Stimulated activated CD4-positive, alpha-beta T cell treated with anti-CD3 and anti-CD28 coated beads, Interleukin-15, amount 100 ng/mL, for 1 hour (primary cell): ENCODE data around the gene AANAT.

ENCODE experiments used
- DNase-seq, 2 donors: peaks; one replicate each; pipeline ENCODE4 v3.0.0-alpha.2; 2020; ENCODE audit warnings: low read depth in 1 of 2, low spot score in 1 of 2

AANAT gene

DNA sequence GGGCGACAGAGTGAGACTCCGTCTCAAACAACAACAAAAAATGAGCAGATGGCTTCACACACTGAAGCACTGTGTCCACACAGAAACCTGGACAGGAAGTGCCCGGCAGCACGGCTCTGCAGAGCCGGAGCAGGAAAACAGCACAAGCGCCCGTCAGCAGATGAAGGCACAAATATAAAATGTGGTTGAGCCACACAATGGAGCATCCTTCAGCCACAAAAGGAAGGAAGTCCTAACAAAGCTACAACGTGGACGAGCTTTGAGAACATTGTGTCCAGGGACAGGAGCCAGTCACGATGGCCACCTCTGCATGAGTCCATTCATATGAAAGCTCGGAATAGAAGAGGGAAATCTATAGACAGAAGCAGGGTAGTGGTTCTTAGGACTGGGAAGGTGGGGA lies 18.2 kb downstream of the AANAT start:
- DNase-seq: no peak

DNA sequence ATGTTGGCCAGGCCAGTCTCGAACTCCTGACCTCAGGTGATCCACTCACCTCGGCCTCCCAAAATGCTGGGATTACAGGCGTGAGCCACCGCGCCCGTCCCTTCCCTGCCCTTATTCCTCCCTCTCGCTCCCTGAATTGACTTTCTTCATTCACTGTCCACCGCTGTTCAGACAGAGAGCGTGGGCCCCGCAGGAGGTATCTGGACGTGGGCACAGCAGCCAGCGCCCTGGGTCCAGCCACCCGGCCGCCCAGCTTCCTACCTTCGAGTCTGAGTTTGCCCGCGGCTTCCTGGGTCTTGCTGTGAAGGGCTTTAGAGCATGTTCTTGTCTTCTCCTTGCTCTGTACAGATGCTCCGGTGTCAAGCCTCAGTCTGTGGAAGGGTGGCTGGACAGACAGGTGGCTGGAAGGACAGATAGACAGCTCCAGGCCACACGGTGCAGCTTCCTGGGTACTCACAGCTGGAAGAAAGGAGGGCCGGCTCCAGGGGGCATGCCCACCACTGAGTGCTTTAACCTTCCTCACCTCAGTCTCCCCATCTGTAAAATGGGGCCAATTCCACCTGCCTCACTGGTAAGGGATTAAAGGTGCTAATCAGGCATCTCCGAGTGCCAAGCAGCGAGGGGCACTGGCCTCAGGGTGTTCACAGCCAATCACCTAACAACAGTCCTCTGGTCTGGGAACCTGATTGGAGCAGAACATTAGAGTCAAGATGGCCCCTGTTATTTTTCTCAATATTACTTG lies 20.2 kb downstream of the AANAT start:
- no peak for DNase-seq

DNA sequence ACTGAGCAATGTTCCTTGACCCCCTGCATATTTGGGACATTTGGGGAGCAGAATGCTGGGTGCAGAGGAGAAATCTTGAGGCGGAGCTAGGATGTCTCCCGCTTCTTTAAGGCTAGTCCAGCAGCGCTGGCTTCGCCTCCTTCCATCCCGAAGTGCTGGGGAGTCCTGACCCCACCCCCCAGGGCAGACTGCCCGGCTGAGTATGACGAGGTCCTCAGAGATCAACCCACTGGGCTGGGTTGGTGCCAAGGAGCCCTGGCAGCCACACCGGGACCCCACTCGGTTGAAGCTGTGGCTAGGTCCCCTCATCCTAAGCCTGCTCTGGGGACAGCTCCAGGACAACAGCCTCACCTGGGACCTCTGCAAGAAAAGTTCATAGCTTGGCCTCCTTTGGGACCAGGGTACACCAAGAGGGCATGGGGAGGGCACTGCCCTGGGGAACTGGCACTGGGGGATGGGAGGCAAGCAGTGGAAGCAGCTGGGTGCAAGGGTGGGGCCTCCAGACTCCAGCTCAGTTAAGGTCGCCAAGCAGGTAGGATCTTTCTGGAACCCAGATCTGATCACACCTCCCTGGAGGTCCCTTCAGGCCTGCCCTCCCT lies 22.8 kb downstream of the AANAT start:
- DNase-seq: no peak

DNA sequence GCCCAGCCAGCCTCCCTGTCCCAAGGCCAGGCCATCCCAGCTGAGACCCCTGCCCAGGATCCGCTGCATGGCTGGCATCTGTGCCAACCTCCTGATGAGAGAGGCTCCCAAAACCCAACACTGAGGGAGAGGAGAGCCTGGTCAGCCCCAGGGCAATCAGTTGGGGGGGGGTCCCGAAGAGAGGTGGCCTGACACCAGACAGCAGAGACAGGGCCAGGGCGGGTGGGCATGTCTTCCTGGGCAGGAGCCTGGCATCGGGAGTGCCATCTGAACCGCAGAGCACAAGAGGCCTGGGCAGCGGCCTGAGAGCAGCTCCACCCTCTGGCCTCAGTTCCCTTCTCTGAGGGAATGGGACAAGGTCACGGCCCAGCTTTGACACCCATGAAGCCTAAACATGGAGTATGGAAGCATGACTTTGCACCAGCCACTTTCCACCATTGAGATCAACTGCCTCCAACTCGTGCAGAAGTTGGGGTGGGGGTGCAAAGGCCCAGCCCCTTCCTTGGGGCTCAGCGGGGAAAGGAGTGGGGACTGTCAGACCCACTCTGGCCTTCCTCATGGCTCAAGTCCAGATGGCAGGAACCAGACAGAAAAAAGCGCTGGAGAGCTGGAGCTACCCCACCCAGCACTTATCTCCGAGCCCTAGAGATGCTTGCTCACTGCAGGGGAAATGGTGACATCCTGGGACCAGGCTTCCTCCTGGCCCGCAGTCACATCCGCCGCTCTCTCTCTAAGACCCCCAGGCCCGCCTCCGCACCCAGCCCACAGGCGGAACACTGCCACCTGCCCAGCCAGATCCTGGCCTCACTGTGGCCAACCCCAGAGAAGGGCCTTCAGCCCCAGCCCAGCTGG lies 24.1 kb downstream of the AANAT start:
- no peak for DNase-seq

DNA sequence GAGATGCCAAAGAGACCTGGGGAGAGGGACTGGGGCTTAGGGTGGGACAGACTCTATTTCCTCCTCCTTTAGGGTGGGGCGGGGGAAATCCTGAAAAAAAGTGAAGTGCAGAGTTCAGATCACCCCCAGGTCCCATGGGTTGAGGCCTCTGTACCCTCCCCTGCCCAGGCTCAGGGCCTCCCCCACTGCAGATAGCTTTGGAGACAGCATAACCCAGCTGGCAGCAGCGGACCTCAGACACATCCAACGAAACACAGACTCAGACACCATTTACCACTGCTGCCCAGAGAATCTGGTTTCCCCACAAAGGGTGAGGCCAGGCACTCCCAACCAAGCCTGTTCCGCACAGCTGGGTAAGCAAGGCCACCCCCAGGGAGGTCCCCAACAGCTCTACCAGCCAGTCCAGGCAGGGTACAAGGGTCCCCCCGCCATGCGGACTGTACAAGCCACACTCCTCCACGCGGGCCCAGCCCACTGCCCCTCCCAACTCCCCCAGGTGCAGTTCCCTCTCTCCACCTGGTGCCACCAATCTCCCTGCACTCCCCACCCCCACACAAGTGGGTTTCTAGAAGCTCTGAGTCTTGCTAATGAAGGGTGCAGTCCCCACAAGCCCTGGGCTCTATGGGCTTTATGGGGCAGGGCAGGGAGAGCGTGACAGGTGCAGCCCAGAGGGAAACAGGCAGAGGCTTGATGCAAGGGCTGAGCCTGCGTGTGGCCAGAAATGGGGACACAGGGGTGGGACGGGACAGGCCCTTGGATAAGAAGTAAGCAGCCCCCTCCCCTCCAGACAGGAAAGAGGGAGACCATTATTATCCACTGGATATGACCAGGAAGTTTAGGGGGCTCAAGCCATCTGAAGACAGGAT lies 25.0 kb downstream of the AANAT start:
- DNase-seq: no peak

DNA sequence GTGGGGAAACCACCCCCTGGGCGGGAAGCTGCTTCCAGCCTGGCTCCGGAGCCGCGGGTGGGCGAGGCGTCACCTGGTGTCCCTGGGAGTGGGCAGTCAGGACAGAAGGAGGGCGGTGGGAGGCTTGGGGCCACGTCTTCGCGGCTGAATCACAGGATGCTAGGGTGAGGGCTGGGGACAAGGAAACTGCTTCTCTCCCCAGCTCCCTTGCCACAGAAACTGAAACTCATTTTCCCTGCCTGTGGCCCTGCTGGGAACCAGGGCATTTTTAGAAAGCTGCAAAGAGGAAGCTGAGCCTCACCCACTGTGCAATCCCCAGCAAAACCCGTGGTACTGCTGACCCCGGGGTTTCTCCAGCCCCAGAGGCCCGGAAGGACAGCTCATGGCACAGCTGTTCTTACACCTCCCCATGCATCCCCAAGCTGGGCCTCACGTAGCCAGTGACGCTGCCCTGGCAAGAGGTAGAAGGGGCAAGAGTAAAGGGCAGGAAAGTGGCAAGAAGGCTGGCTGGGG lies 25.6 kb downstream of the AANAT start:
- DNase-seq: no peak

DNA sequence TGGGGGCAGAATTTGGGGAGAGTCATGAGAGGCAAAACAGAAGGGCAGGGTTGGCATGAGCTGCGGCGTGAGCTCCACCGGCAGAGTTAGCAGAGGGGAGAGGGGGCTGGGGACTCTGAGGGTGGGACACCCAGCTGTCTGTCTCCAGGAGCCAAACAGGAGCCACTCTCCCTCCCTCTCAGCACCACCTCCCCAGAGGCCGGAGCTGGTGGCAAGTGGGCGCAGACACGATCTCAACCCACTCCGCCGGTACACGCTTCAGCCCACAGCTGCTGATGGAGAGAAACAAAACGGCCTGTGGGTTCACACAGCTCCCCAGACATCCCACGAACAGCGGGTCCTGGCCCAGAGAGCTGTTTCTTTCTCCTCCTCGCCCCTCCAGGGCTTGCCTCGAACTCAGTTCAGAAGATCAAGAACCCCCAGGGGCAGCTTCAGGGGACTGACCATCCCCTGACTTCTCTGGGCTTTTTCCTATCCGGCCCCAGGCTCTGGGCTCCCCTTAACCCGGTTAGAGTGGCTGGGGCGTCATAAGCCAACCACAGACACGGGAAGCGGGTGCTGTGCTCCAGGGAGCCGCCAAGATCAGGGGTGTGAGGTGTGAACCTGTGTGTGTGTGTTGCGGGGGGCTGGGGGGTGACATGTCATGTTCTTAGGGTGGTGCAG lies 26.2 kb downstream of the AANAT start:
- no peak for DNase-seq

DNA sequence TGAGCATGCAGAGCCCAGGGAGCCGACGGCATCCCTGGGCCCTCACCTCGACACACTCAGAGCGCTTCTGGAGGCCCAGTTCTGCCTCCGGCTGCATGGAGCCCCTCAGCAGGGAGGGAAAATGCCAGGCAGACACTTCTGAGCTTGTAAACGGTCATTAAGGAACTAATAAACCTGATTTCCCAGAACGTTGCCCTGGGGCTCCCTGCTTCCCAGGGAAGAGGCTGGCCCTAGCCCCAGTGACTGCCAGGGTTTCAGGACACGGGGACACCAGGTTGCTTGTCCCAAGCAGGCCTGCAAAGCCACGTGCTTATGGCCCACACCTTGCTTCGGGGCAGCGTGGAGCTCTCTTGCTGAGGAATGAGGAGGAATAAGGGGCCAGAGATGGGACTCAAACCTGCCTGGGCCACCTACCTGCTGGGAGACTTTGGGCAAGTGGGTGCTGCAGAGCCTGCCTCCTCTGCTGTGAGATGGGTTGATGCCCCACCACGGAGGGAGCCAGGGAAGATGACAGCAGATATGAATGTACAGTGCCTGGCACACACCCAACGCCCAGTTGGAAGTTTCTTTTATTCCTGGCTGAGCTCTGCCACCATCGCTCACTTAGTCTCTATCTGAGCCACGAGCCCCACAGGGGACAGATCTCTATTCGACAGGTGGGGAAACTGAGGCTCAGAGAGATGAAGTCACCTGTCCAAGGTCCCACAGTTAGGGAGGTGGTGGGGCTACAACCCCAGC lies 28.4 kb downstream of the AANAT start:
- DNase-seq: no peak

DNA sequence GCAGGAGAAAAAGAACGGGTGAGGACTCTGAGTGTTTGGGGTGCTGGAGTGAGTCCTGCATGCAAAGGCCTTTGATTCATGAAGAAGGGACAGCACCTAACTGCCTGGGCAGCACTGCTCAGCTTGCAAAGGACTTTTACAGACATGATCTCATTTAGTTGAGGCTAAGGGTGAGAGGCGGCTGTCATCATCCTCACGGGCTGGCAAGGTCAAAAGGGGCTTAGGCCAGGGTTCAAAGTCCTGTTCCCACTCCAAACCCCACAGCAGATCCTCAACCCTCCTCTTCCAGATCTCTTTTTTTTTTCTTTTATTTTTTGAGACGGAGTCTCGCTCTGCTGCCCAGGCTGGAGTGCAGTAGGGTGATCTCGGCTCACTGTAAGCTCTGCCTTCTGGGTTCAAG lies 29.1 kb downstream of the AANAT start:
- no peak for DNase-seq

DNA sequence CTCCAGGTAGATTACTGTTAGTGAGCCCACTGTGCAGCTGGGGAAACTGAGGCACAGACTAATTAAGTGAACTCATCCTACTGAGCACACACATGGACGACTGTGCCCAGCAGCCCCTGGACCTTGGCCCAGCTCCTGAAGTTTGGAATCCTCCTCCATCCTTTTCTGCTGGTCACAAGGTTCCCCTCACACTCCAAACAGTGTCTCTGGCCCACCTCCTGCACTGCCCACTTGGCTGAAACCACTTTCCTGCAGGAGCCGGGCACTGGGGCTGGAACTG lies 30.2 kb downstream of the AANAT start:
- no peak for DNase-seq

DNA sequence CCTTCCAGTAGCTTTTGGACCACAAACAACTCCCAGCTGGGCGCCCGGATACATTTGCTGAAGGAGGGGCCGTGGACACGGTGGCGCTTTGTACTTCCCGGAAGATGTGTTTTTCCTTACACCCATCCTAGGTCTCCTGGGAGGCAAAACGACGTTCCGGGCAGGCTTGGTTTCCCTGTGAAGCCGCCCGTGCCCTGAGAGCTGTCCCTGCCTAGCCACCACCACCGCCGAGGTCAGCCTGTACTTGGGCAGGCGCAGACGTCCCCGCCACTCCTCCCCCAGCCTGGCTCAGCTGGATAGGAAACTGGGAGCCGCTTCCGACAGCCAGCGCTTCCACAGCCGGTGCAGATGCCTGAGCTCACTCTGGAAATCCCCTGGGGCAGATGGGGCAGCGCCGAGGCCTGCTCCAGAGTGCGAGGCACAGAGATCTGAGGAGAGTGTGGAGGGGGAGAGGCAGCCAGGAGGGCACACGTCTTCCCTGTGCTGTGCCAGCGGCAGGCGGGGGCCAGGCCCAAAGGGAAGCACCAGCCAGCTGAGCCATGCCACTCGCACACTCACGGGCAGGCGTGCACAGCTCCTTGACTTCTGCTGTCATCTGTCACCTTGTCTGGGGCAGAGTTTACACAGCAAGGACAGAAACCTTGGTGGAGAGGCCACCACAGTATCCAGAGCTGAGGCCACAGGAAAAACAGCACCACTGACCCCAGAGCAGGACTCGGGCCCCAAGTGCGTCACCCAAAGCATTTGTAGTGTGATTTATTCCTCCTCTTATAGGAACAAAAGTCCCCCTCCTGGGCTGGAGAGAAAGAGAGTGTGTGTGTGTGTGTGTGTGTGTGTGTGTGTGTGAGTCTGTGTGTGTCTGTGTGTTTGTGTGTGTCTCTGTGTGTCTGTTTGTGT lies 30.8 kb downstream of the AANAT start:
- DNase-seq: no peak

DNA sequence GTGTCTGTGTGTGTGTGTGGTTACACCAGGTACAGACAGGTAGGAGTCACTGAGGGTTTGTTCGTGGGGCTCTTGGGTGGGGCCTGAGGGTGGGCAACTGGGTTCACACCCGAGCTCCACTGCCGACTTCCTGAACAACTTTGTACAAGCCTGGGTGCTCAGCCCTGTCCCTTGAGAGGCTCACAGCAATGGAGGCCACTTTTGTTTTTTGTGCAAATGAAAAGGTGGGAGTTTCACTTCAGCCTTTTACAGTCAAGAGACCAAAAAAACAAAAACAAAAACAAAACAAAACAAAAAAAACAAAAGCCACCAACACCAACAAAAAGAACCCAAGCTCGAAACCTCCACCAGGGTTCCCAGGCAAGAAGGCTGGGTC lies 31.5 kb downstream of the AANAT start:
- DNase-seq: no peak

DNA sequence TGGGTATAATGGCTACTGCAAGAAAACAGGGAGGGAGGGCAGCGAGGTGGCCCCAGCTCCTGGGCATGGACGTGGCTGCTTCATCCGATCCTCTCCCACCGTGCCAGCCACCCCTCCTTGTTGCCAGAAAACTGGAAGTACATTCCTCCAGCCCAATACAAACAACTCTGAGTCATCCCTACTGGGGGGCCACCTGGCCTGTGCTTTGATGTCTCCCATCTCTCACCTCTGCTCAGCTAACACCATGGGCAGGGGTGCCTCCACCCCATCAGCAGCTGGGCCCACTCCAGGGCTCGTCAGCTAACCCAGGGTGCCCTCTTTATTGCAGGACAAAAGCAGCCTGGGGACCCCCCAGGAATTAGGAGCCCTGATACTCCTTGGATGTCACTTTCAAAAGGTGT lies 31.9 kb downstream of the AANAT start:
- DNase-seq: no peak

DNA sequence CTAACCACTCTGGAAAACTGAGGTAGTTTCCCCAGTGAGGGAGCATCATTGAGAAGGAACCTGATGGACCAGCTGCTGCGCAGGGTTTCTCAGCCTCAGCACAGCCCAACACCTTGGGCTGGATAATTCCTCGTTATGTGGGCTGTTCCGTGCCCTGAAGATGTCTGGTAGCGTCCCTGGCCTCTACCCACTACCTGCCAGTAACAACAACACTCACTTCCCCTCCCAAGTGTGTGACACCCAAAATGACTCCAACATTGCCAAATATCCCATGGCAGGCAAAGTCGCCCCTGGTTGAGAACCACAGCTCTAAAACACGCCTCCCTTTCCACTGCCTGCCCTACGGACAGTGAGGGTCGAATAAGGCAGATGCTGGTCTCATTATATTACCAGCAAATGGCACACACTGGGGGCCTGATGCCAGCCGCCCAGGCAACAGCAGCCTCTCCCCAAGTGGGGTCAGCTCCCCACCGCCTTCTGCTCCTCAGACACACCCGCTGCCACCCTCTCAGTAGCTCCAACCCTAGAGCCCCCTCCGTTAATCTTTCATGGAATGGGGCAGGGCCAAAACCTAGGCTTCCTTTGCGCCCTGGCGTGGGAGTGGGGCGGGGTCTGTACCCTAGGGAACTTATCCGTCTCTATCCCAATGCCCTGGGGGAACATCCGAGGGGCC lies 32.8 kb downstream of the AANAT start:
- no peak for DNase-seq

DNA sequence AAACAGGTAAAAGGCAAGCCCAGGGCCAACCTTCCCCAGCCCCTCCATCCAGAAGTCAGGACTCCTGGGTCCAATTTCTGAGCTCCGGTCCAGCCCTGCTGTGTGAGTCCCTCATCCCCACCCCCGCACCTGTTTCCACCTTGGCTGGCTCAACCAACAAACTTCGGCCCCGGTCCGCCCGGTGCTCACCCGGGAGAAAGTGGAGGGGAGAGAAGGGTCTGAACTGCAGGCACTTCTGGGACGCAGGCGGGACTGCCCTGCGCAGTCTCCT lies 33.3 kb downstream of the AANAT start:
- no peak for DNase-seq

DNA sequence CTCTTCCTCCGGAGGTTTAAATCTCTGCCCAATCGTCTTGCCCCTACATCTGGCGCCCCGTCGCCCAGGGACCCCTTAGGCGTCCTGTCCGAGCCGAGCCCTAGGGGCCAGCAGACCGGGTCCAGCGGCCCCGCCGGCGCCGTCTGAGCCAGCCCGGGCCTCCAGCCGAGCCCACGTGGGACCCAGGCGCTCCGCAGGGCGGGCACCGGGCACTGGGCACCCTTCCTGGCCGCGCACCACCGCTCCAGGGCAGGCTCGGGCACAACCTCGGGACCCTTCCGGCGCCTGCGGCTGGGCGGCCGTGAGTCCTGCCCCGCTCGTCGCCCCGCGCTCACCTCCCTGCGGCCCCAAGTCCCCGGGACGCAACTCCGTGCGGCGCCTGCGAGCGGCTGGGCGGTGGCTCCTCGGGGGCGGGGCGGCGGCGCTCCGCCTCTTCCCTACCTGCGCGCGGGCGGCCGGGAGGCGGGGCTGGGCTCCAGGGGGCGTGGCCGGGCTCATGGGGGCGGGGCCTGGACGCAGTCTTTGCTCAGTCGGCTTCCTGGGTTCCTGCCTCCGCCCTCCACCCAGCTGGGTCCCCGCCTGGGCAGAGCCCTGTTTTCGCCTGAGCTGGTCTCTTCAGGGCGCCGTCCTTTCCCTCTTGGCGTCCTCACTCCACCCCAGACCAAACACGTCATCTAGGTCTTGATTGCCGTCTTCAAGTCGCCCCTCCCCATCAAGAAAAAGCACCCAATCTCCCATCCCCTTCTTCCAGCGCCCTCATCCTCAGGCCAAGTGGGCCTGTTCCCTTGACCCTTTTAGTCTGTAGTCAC lies 33.8 kb downstream of the AANAT start, which contains the start of gene RHBDF2:
Gene RHBDF2, minus strand, starts transcription at position 406 of the 809 bp plus-strand sequence. CDS start 19,899 bp downstream, outside the sequence.
- peak; percentile 97 for DNase-seq

DNA sequence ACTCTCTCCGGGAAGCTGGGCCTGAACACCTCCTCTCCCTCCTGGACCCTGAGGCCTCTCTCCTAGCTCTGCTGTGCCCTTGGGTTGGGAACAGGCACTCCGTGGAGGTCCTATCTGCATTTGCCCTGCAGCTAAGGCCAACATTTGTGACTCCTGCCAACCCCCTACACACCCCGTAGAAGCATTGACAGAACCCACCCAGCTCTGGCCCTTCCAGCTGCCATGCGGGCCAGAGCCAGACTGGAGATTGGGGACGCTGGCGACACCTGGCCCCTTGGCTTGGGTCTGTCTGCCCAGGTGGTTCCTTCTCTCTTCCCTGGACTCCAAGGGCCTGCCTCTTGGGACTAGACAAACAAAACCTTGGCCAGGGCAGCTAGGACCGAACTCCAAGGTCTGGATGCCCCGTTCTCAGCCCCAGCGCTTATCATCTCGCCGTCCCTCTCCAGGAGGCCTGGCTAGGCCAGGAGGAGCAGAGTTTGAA lies 34.5 kb downstream of the AANAT start:
- no peak for DNase-seq
